GM18858 (cell line): Measurements from ENCODE around the gene COBLL1.

Experiments used
- ATAC-seq: cut with Tn5 transposase; IDR thresholded peaks from one replicate; pipeline ENCODE4 v1.9.1; 2021; ENCODE audit not compliant: unreplicated experiment

COBLL1 gene

GRCh38 chr2:164792316-164793170, 49.1 kb downstream of the COBLL1 start:
- no peak for ATAC-seq

GRCh38 chr2:164789968-164790367, 51.7 kb downstream of the COBLL1 start:
- ATAC-seq, result no peak

- no peak for ATAC-seq
Measured at GRCh38 chr2:164786787-164787186, 54.8 kb downstream of the COBLL1 start.

- ATAC-seq, result no peak
Measured at GRCh38 chr2:164785457-164785856, 56.2 kb downstream of the COBLL1 start.

- ATAC-seq, result no peak
Measured at GRCh38 chr2:164784376-164784775, 57.2 kb downstream of the COBLL1 start.

- no peak for ATAC-seq
Measured at GRCh38 chr2:164782323-164782722, 59.3 kb downstream of the COBLL1 start.

GRCh38 chr2:164781394-164781793, 60.2 kb downstream of the COBLL1 start:
- no peak for ATAC-seq

GRCh38 chr2:164780611-164781178, 60.9 kb downstream of the COBLL1 start:
- ATAC-seq, result no peak

- no peak for ATAC-seq
Measured at GRCh38 chr2:164779383-164780057, 62.1 kb downstream of the COBLL1 start.

- no peak for ATAC-seq
Measured at GRCh38 chr2:164778723-164779122, 62.9 kb downstream of the COBLL1 start.

GRCh38 chr2:164777847-164778461, 63.7 kb downstream of the COBLL1 start:
- ATAC-seq, result no peak

- no peak for ATAC-seq
Measured at GRCh38 chr2:164773635-164774034, 68.0 kb downstream of the COBLL1 start.

GRCh38 chr2:164773091-164773490, 68.5 kb downstream of the COBLL1 start:
- no peak for ATAC-seq

GRCh38 chr2:164771897-164772296, 69.7 kb downstream of the COBLL1 start:
- no peak for ATAC-seq

- ATAC-seq, result no peak
Measured at GRCh38 chr2:164770421-164770916, 71.2 kb downstream of the COBLL1 start.

- ATAC-seq, result no peak
Measured at GRCh38 chr2:164766954-164767320, 74.7 kb downstream of the COBLL1 start.

- no peak for ATAC-seq
Measured at GRCh38 chr2:164766216-164766953, 75.2 kb downstream of the COBLL1 start.

GRCh38 chr2:164764996-164765395, 76.6 kb downstream of the COBLL1 start:
- ATAC-seq, result no peak

- ATAC-seq, result no peak
Measured at GRCh38 chr2:164764474-164764873, 77.1 kb downstream of the COBLL1 start.

- ATAC-seq, result no peak
Measured at GRCh38 chr2:164763431-164763830, 78.2 kb downstream of the COBLL1 start.
